Measurements from ENCODE around the gene PLPP4.
A peak's percentile ranks its signal among the peaks of the same experiment; 100 is the strongest.

The PLPP4 gene

GRCh38 chr10:120598386-120598785, 141.4 kb downstream of the PLPP4 start:
- Mint-ChIP-seq H3K27me3 (ENCODE audit: low read depth, poor library complexity) (peaks cover 12% of the 10 kb centered on the region), H3K4me3 (no peak overlapping the region), H3K36me3 (ENCODE audit: low read depth) (no peaks in the 10 kb centered on the region), H3K27ac (no peak overlapping the region), H3K9me3 (peaks cover 12% of the 10 kb centered on the region), H3K4me1 (peaks cover 12% of the 10 kb centered on the region)
- TF ChIP-seq, protein P1, sequence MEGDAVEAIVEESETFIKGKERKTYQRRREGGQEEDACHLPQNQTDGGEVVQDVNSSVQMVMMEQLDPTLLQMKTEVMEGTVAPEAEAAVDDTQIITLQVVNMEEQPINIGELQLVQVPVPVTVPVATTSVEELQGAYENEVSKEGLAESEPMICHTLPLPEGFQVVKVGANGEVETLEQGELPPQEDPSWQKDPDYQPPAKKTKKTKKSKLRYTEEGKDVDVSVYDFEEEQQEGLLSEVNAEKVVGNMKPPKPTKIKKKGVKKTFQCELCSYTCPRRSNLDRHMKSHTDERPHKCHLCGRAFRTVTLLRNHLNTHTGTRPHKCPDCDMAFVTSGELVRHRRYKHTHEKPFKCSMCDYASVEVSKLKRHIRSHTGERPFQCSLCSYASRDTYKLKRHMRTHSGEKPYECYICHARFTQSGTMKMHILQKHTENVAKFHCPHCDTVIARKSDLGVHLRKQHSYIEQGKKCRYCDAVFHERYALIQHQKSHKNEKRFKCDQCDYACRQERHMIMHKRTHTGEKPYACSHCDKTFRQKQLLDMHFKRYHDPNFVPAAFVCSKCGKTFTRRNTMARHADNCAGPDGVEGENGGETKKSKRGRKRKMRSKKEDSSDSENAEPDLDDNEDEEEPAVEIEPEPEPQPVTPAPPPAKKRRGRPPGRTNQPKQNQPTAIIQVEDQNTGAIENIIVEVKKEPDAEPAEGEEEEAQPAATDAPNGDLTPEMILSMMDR (IDR thresholded peaks at IDR 0.05): no peak
- no peak for DNase-seq

DNA sequence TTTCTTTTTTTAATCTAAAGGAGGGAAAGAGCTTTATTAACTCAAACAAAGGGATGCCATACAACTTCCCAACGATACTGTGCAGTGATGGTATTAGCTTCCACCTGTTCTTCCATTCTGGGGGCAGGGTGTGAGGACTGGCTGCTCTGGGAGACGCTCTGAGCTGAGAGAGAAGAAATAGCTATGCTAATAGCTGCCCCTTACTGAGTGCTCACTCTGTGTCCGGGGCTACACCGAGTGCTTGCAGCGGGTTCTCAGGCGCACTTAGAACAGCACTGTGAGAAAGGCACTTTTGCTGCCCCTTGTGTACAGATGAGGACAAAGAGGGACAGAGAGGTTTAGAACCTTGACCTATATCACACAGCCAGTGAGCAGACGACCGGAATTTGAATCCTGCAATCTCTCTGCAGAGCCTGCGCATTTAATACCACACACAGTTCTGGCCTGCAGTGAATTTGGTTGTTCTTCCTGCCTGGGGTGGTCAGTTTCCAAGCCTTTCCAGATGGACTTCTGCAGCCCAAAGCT, 142.2 kb downstream of the PLPP4 start:
- peaks cover 14% of the 10 kb centered on the region for H3K27me3 Mint-ChIP-seq (ENCODE audit: low read depth, poor library complexity)
- H3K4me3 Mint-ChIP-seq: no peak overlapping the region
- TF ChIP-seq, protein P1 (IDR thresholded peaks at IDR 0.05): no peak
- no peaks in the 10 kb centered on the region for H3K36me3 Mint-ChIP-seq (ENCODE audit: low read depth)
- H3K27ac Mint-ChIP-seq: no peak overlapping the region
- H3K4me1 Mint-ChIP-seq: peaks cover 12% of the 10 kb centered on the region
- peaks cover 17% of the 10 kb centered on the region for H3K9me3 Mint-ChIP-seq
- no peak for DNase-seq

DNA sequence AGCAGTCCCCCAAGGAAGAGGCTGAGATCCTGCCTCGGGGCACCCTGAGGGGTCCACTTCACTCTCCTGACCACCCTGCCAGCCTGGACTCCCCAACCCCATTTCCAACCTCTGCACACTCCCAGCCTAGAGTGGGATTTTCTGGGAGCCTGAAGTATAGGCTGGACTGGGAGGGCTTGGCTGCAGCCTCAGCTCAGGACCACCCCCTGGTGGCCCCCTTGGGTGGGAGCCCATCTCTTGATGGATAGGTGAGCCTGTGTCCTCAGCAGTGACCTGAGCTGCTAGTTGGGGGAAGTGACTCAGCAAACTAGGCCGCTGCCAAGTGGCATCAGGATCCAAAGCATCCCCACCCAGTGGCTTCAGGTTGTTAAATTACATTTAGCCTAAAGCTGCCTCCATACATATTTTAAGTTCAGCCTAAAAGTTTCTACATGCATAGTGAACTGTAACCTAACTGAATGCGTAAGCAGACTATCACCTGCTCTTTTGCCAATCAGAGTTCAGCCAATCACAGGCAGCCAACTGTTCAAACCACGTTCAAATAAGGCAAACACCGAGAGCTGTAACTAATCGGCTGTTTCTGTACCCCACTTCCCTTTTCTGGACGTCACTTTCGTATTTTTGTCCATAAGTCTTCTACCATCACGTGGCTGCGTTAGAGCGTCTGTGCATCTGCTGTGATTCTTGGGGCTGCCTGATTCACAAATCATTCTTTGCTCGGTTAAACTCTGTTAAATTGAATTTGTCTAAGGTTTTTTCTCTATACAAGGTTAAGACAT, 144.0 kb downstream of the PLPP4 start:
- TF ChIP-seq, protein P1 (IDR thresholded peaks at IDR 0.05): peak; percentile 55
- peaks cover 12% of the 10 kb centered on the region for H3K4me1 Mint-ChIP-seq
- peaks cover 13% of the 10 kb centered on the region for H3K27me3 Mint-ChIP-seq (ENCODE audit: low read depth, poor library complexity)
- no peaks in the 10 kb centered on the region for H3K36me3 Mint-ChIP-seq (ENCODE audit: low read depth)
- H3K9me3 Mint-ChIP-seq: peaks cover 17% of the 10 kb centered on the region
- H3K27ac Mint-ChIP-seq: no peak overlapping the region
- peak; percentile 53 for DNase-seq
- no peak overlapping the region for H3K4me3 Mint-ChIP-seq

DNA sequence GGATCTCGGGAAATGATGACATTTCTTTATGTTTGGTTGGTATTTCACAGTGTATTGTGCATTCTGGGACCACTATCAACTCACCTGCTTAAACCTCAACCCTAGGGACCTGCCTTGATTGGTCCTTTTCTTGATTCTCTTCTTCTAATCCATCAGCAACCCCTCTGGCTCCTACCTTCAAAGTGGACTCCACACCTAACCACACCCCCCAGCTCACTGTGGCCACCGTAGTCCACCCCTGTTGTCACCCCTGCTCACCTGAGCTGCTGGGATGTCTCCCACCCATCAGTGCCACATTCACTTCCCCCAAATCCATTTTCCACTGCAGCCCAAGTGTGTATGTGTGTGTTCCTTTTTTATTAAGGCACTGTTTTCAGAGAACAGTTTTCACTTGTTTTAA, 145.0 kb downstream of the PLPP4 start:
- no peak overlapping the region for H3K4me3 Mint-ChIP-seq
- peaks cover 16% of the 10 kb centered on the region for H3K27me3 Mint-ChIP-seq (ENCODE audit: low read depth, poor library complexity)
- H3K4me1 Mint-ChIP-seq: peaks cover 12% of the 10 kb centered on the region
- H3K9me3 Mint-ChIP-seq: peaks cover 17% of the 10 kb centered on the region
- no peaks in the 10 kb centered on the region for H3K36me3 Mint-ChIP-seq (ENCODE audit: low read depth)
- TF ChIP-seq, protein P1 (IDR thresholded peaks at IDR 0.05): no peak
- DNase-seq: no peak
- no peak overlapping the region for H3K27ac Mint-ChIP-seq

DNA sequence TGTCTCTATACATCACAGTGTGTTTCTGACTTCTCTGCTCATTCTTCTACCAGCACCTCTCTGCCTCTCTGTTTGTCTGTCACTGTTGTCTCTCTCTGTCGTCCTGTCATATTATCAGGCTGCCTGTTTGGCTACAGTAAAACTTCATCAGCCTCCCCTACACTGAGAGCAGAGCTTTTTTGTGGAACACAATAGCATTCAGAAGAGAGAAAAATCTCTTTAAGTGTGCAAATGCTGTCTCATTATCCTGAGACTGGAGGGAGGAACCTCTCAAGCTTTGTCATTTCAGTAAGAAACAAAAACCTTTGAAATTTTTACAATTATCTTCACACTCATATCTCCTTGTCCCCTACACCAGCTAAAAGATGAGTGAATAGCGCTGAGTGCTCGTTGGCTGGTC, 148.4 kb downstream of the PLPP4 start:
- TF ChIP-seq, protein P1 (IDR thresholded peaks at IDR 0.05): no peak
- no peaks in the 10 kb centered on the region for H3K36me3 Mint-ChIP-seq (ENCODE audit: low read depth)
- H3K4me1 Mint-ChIP-seq: no peaks in the 10 kb centered on the region
- H3K27me3 Mint-ChIP-seq (ENCODE audit: low read depth, poor library complexity): peaks cover 22% of the 10 kb centered on the region
- DNase-seq: no peak
- H3K9me3 Mint-ChIP-seq: peaks cover 17% of the 10 kb centered on the region
- no peak overlapping the region for H3K4me3 Mint-ChIP-seq
- no peak overlapping the region for H3K27ac Mint-ChIP-seq
